ENCODE measurements around the gene ISL1. TPM values are rescaled to one million over a fixed set of nuclear protein-coding genes. Genes with fewer than 3 reads are reported as not detected.

ISL1 gene
- total and polyA plus RNA-seq, 2 of the 13 experiments (the other 11 are each of a cell fraction or from before 2014, with no cell fraction given) = not detected

- Histone ChIP-seq H3K4me1 (ENCODE audit: insufficient read depth, low read length) (no peaks in the 10 kb centered on the region), H3K4me2 (ENCODE audit: low read depth, low read length) (no peak overlapping the region), H3K27me3 (ENCODE audit: control insufficient read depth in 1 of 2, insufficient read depth in 2 of 2, low read length in 2 of 2) (peaks cover 4 to 34% of the 10 kb centered on the region in 2 experiments; a peak in 3 of 5 replicates), H3K9ac (ENCODE audit: insufficient read depth, low read depth, low read length) (no peak overlapping the region), H4K20me1 (ENCODE audit: insufficient read depth, low read length) (no peaks in the 10 kb centered on the region), H3K4me3 (replicated peaks in 1 of 3; ENCODE audit: insufficient read depth in 1 of 3, low read depth in 2 of 3, low read length in 3 of 3) (no peak overlapping the region), H3K36me3 (replicated peaks in 1 of 2; ENCODE audit: control insufficient read depth in 1 of 2, insufficient read depth in 2 of 2, low read length in 2 of 2) (no peaks in the 10 kb centered on the region), H2AFZ (ENCODE audit: low read length) (no peak overlapping the region), H3K79me2 (ENCODE audit: insufficient read depth, low read length) (no peaks in the 10 kb centered on the region), H3K27ac (ENCODE audit: extremely low read length, insufficient read depth, low read length) (no peak overlapping the region), H3K9me3 (ENCODE audit: low read length) (no peaks in the 10 kb centered on the region)
- FAIRE-seq = no peak
- WGBS (ENCODE audit: low lambda C conversion rate) = 3% methylated on average over 3 of the region's 3 CpGs
- in situ Hi-C loops (cut with HindIII; ENCODE audit: extremely low pct_ligation_motif_present, low pct_unique_long_range_greater_than_20kb) = loop anchor here (25.0 kb wide), 2 partner anchors 636 to 1286 kb away; no protein-coding TSS in a partner anchor
- CTCF ChIA-PET (ENCODE audit: low intra/inter-chr PET ratio, low total read pairs) = no interaction called here
- ATAC-seq = no peak
- no peak for DNase-seq (ENCODE audit: low spot score)
- BruUV-seq (replicated peaks) = no TSS peak
- intact Hi-C loops (cut with micrococcal nuclease; ENCODE audit: unreplicated experiment) = no loop called here
- POLR2A ChIA-PET = no interaction called here
- TF ChIP-seq PPARG (CRISPR knock-in tag; conservative IDR thresholded peaks at IDR 0.05) = no peak
- TF ChIP-seq, protein P1, sequence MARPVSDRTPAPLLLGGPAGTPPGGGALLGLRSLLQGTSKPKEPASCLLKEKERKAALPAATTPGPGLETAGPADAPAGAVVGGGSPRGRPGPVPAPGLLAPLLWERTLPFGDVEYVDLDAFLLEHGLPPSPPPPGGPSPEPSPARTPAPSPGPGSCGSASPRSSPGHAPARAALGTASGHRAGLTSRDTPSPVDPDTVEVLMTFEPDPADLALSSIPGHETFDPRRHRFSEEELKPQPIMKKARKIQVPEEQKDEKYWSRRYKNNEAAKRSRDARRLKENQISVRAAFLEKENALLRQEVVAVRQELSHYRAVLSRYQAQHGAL (CRISPR knock-in tag; IDR thresholded peaks at IDR 0.05; ENCODE audit: not compliant biosample characterization) = no peak
- no peak for TF ChIP-seq NFE2L1 (CRISPR knock-in tag; IDR thresholded peaks at IDR 0.05; ENCODE audit: borderline replicate concordance)
- no peak for TF ChIP-seq ZNF839 (CRISPR knock-in tag; IDR thresholded peaks at IDR 0.05; ENCODE audit: borderline replicate concordance)
- TF ChIP-seq, protein P2, sequence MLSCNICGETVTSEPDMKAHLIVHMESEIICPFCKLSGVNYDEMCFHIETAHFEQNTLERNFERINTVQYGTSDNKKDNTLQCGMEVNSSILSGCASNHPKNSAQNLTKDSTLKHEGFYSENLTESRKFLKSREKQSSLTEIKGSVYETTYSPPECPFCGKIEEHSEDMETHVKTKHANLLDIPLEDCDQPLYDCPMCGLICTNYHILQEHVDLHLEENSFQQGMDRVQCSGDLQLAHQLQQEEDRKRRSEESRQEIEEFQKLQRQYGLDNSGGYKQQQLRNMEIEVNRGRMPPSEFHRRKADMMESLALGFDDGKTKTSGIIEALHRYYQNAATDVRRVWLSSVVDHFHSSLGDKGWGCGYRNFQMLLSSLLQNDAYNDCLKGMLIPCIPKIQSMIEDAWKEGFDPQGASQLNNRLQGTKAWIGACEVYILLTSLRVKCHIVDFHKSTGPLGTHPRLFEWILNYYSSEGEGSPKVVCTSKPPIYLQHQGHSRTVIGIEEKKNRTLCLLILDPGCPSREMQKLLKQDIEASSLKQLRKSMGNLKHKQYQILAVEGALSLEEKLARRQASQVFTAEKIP (CRISPR knock-in tag; IDR thresholded peaks at IDR 0.05; ENCODE audit: borderline replicate concordance) = no peak
- no peak for TF ChIP-seq KDM4B (CRISPR knock-in tag; IDR thresholded peaks at IDR 0.05)
- no peak for TF ChIP-seq CHD2 (IDR thresholded peaks at IDR 0.05; ENCODE audit: low read depth, low read length)
- no peak for TF ChIP-seq ZNF572 (CRISPR knock-in tag; IDR thresholded peaks at IDR 0.05)
- no peak for TF ChIP-seq ZNF235 (CRISPR knock-in tag; IDR thresholded peaks at IDR 0.05; ENCODE audit: borderline replicate concordance)
- TF ChIP-seq ZBTB39 (CRISPR knock-in tag; IDR thresholded peaks at IDR 0.05) = no peak
- TF ChIP-seq NCOA5 (CRISPR knock-in tag; IDR thresholded peaks at IDR 0.05) = no peak
- no peak for TF ChIP-seq SYNCRIP (IDR thresholded peaks at IDR 0.05; ENCODE audit: insufficient read depth, low read depth, low read length)
- no peak for TF ChIP-seq LRRFIP1 (CRISPR knock-in tag; conservative IDR thresholded peaks at IDR 0.05)
- TF ChIP-seq, protein P3, sequence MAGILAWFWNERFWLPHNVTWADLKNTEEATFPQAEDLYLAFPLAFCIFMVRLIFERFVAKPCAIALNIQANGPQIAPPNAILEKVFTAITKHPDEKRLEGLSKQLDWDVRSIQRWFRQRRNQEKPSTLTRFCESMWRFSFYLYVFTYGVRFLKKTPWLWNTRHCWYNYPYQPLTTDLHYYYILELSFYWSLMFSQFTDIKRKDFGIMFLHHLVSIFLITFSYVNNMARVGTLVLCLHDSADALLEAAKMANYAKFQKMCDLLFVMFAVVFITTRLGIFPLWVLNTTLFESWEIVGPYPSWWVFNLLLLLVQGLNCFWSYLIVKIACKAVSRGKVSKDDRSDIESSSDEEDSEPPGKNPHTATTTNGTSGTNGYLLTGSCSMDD (CRISPR knock-in tag; IDR thresholded peaks at IDR 0.05) = no peak
- TF ChIP-seq NONO (IDR thresholded peaks at IDR 0.05) = no peak
- no peak for TF ChIP-seq NONO (CRISPR knock-in tag; conservative IDR thresholded peaks at IDR 0.05)
- no peak for TF ChIP-seq ETV6 (CRISPR knock-in tag; conservative IDR thresholded peaks at IDR 0.05)
These were observed 6.7 kb upstream of the ISL1 start for GRCh38 chr5:51376509-51376908.
